PFSK-1 (cell line): ENCODE results near the gene ALG14.

Experiments used
- FOXP2 ChIP-seq: optimal IDR thresholded peaks from 2 replicates; pipeline ENCODE3; 2011; ENCODE audit warnings: borderline replicate concordance, control low read depth, inconsistent platforms; ENCODE audit not compliant: insufficient read depth; ENCODE audit errors: extremely low read length, extremely low read depth
- POLR2AphosphoS5 ChIP-seq: IDR thresholded peaks from 2 replicates; pipeline ENCODE4 v1.6.1; 2012; ENCODE audit warnings: low read depth, mild to moderate bottlenecking, control low read depth, low read length, moderate library complexity
- SIN3A ChIP-seq: IDR thresholded peaks from 2 replicates; pipeline ENCODE4 v1.6.1; 2012; ENCODE audit warnings: mild to moderate bottlenecking, low read length, moderate library complexity, borderline replicate concordance; ENCODE audit not compliant: insufficient read depth
- TAF1 ChIP-seq: IDR thresholded peaks from 2 replicates; pipeline ENCODE4 v1.6.1; 2012; ENCODE audit warnings: low read length, control low read depth, borderline replicate concordance; ENCODE audit not compliant: insufficient read depth
- TF ChIP-seq, protein P1 (sequence below), 2 experiments: IDR thresholded peaks; 2 replicates each; pipeline versions ENCODE4 v1.6.1 to v1.8.0; 2011 to 2012; ENCODE audit warnings: low read depth in 2 of 2, low read length in 2 of 2, control low read depth in 1 of 2, inconsistent platforms in 1 of 2, mild to moderate bottlenecking in 1 of 2, moderate library complexity in 1 of 2; ENCODE audit not compliant: insufficient read depth in 1 of 2

ALG14 gene

DNA sequence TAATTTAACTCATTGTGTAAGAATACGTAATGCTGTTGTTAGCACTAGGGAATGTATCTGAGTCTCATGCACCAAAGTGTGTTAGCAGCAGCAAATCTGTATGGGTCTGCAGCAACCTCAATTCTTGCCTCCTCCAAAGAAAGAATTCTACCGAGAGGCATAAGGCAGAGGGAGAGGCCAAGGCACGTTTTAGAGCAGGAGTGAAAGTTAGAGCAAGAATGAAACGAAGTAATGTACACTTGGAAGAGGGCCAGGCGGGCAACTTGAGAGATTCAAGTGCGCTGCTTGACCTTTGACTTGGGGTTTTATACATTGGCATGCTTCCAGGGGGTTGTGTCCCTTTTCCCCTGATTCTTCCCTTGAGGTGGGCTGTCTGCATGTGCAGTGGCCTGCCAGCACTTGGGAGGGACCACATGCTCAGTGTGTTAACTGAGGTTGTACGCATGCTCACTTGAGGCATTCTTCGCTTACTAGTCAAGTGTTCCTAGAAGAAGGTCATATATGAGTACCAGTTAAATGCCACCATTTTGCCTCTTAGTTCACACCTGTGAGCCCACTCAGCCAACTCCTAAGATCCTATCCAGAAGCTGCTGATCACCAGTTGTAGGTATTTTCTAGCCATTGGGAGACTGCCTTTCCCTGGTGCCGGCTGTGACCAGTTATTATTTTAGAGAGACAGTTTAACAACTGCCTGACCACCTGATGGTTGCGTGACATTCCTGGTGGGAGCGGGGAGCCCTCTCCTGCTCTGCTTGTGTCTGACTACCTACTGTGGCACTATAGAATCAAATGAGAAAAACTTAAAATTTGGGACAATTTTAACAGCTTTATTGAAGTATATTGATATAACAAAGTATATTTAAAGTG, 143.2 kb downstream of the ALG14 start:
- TF ChIP-seq SIN3A = no peak
- TF ChIP-seq POLR2AphosphoS5 = no peak
- TF ChIP-seq TAF1 = no peak
- no peak for TF ChIP-seq FOXP2
- TF ChIP-seq, protein P1, sequence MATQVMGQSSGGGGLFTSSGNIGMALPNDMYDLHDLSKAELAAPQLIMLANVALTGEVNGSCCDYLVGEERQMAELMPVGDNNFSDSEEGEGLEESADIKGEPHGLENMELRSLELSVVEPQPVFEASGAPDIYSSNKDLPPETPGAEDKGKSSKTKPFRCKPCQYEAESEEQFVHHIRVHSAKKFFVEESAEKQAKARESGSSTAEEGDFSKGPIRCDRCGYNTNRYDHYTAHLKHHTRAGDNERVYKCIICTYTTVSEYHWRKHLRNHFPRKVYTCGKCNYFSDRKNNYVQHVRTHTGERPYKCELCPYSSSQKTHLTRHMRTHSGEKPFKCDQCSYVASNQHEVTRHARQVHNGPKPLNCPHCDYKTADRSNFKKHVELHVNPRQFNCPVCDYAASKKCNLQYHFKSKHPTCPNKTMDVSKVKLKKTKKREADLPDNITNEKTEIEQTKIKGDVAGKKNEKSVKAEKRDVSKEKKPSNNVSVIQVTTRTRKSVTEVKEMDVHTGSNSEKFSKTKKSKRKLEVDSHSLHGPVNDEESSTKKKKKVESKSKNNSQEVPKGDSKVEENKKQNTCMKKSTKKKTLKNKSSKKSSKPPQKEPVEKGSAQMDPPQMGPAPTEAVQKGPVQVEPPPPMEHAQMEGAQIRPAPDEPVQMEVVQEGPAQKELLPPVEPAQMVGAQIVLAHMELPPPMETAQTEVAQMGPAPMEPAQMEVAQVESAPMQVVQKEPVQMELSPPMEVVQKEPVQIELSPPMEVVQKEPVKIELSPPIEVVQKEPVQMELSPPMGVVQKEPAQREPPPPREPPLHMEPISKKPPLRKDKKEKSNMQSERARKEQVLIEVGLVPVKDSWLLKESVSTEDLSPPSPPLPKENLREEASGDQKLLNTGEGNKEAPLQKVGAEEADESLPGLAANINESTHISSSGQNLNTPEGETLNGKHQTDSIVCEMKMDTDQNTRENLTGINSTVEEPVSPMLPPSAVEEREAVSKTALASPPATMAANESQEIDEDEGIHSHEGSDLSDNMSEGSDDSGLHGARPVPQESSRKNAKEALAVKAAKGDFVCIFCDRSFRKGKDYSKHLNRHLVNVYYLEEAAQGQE (IDR thresholded peaks at IDR 0.05; ENCODE audit: insufficient read depth in 1 of 2, low read depth in 2 of 2, low read length in 2 of 2) = no peak

GRCh38 chr1:94928293-94928939, 144.3 kb downstream of the ALG14 start:
- no peak for TF ChIP-seq POLR2AphosphoS5
- TF ChIP-seq FOXP2 = no peak
- no peak for TF ChIP-seq TAF1
- TF ChIP-seq, protein P1 (IDR thresholded peaks at IDR 0.05; ENCODE audit: insufficient read depth in 1 of 2, low read depth in 2 of 2, low read length in 2 of 2) = no peak
- TF ChIP-seq SIN3A = no peak

DNA sequence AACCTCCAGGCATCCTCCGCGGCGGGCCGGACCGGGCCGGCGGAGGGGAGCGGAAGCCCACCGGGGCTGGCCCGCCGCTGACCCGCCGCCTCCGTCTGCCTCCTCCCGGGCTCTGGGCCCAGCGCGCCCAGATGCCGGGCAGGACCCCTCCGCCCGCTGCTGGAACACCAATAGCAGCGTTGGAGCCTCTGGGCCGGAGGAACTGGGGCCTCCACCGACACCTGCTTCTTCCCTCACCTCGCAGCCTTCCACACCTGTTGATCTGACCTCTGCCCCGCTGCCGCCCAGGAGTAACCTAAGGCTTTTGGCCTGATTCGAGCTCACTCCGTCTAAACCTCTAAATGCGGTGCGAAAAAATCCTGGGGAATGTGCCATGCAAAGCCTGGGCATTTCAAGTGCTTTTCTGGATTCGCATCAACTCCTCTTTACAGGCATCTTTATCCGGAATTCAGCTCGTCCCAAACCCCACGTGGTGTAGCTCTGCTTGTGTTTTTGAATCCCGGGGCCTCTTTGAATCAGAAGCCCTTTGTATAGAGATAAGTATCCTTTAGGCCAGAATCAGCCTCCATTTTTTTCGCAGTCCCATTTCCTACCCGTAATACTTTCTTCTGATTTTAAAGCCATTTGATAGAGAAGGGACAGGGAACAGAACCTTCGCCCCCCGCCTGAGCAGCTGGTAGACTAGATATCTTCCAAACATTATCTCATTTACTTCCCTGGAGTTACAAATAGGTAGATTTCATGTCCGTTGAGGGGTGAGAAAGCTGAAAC, 145.2 kb downstream of the ALG14 start:
- TF ChIP-seq POLR2AphosphoS5 = no peak
- TF ChIP-seq, protein P1 (IDR thresholded peaks at IDR 0.05; ENCODE audit: insufficient read depth in 1 of 2, low read depth in 2 of 2, low read length in 2 of 2) = no peak
- TF ChIP-seq TAF1 = no peak
- TF ChIP-seq SIN3A = no peak
- TF ChIP-seq FOXP2 = no peak

GRCh38 chr1:94926915-94927404, 145.8 kb downstream of the ALG14 start, which contains the start of gene CNN3:
CNN3 (minus strand) TSS chr1:94927110; CDS start chr1:94926894, 216 bp downstream.
- TF ChIP-seq, protein P1 (IDR thresholded peaks at IDR 0.05; ENCODE audit: insufficient read depth in 1 of 2, low read depth in 2 of 2, low read length in 2 of 2) = no peak
- TF ChIP-seq FOXP2 (no peak), POLR2AphosphoS5 (no peak), SIN3A (no peak), TAF1 (no peak)
